CD14-positive monocyte (primary cell): ENCODE data around the gene TBC1D8B. TPM values are rescaled to one million over a fixed set of nuclear protein-coding genes. Genes with fewer than 3 reads are reported as not detected.

Experiments used
- DNase-seq, 3 donors: peaks; one replicate each; pipeline ENCODE4 v3.0.0-alpha.2; 2011 to 2022
- H2AFZ ChIP-seq: 2 replicates; pipeline ENCODE4 v1.6.0; 2012; ENCODE audit warnings: mild to moderate bottlenecking, low read depth, low read length, inconsistent platforms; ENCODE audit not compliant: insufficient read depth, poor library complexity, severe bottlenecking
- H3K27ac ChIP-seq, 2 donors: 1 replicate in 1 of 2; 2 replicates in 1 of 2; pipeline ENCODE4 v1.5.1; 2012 to 2013; ENCODE audit warnings: low read length in 2 of 2, control low read depth in 1 of 2, inconsistent platforms in 1 of 2, low read depth in 1 of 2, mild to moderate bottlenecking in 1 of 2
- H3K27me3 ChIP-seq, 2 donors: one replicate each; pipeline versions ENCODE4 v1.6.0 to v1.6.1; 2011 to 2013; ENCODE audit warnings: low read length in 2 of 2; ENCODE audit not compliant: control insufficient read depth in 2 of 2, insufficient read depth in 2 of 2
- H3K36me3 ChIP-seq, 2 donors: replicated peaks in 1 of 2; 1 replicate in 1 of 2; 2 replicates in 1 of 2; pipeline versions ENCODE4 v1.5.1 to v1.6.1; 2012 to 2013; ENCODE audit warnings: low read length in 2 of 2, control low read depth in 1 of 2, inconsistent platforms in 1 of 2, mild to moderate bottlenecking in 1 of 2; ENCODE audit not compliant: insufficient read depth in 2 of 2, control insufficient read depth in 1 of 2
- H3K4me1 ChIP-seq, 2 donors: 1 replicate in 1 of 2; 2 replicates in 1 of 2; pipeline versions ENCODE4 v1.5.1 to v1.6.1; 2012 to 2013; ENCODE audit warnings: low read length in 2 of 2, control low read depth in 1 of 2, inconsistent platforms in 1 of 2, mild to moderate bottlenecking in 1 of 2, moderate library complexity in 1 of 2; ENCODE audit not compliant: insufficient read depth in 2 of 2, control insufficient read depth in 1 of 2
- H3K4me2 ChIP-seq: replicated peaks from 2 replicates; pipeline ENCODE3; 2012; ENCODE audit warnings: low read length, moderate library complexity, mild to moderate bottlenecking; ENCODE audit not compliant: poor library complexity, severe bottlenecking; ENCODE audit errors: extremely low read depth
- H3K4me3 ChIP-seq, 3 experiments: fragments of 200-600 bp in 1 of 3; sonication (generic) in 1 of 3; replicated peaks in 1 of 3; 1 replicate in 2 of 3; 2 replicates in 1 of 3; pipeline ENCODE4 v1.5.1; 2011 to 2013; ENCODE audit warnings: low read length in 3 of 3, mild to moderate bottlenecking in 3 of 3, control low read depth in 2 of 3, low read depth in 2 of 3, inconsistent platforms in 1 of 3, moderate library complexity in 1 of 3
- H3K79me2 ChIP-seq: 2 replicates; pipeline ENCODE4 v1.6.0; 2012; ENCODE audit warnings: mild to moderate bottlenecking, control low read depth, inconsistent platforms, low read length, moderate library complexity; ENCODE audit not compliant: insufficient read depth
- H3K9ac ChIP-seq: 2 replicates; pipeline ENCODE4 v1.6.0; 2017; ENCODE audit warnings: low read length, mild to moderate bottlenecking; ENCODE audit not compliant: insufficient read depth, poor library complexity, severe bottlenecking
- H3K9me3 ChIP-seq, 2 donors: replicated peaks in 1 of 2; 1 replicate in 1 of 2; 2 replicates in 1 of 2; pipeline versions ENCODE4 v1.5.1 to v1.6.1; 2012 to 2013; ENCODE audit warnings: low read length in 2 of 2, control low read depth in 1 of 2; ENCODE audit not compliant: control insufficient read depth in 1 of 2, insufficient read depth in 1 of 2
- H4K20me1 ChIP-seq: 2 replicates; pipeline ENCODE4 v1.6.0; 2012; ENCODE audit warnings: mild to moderate bottlenecking, low read length, control low read depth, moderate library complexity; ENCODE audit not compliant: insufficient read depth
- H3K27ac Mint-ChIP-seq, 7 donors: one replicate each; pipeline ENCODE4 v1.8.0; 2020; ENCODE audit warnings: mild to moderate bottlenecking in 7 of 7, mixed read lengths in 7 of 7, moderate library complexity in 6 of 7, inconsistent platforms in 2 of 7
- H3K27me3 Mint-ChIP-seq, 3 donors: one replicate each; pipeline ENCODE4 v1.8.0; 2021 to 2022; ENCODE audit warnings: low read depth in 3 of 3, mild to moderate bottlenecking in 3 of 3, mixed read lengths in 3 of 3, moderate library complexity in 3 of 3, inconsistent platforms in 1 of 3
- H3K36me3 Mint-ChIP-seq, 2 donors: one replicate each; pipeline ENCODE4 v1.8.0; 2020; ENCODE audit warnings: mixed read lengths in 2 of 2, inconsistent platforms in 1 of 2, mild to moderate bottlenecking in 1 of 2
- H3K4me1 Mint-ChIP-seq: one replicate; pipeline ENCODE4 v1.8.0; 2020; ENCODE audit warnings: mild to moderate bottlenecking, mixed read lengths
- H3K4me3 Mint-ChIP-seq, 2 donors: one replicate each; pipeline ENCODE4 v1.8.0; 2020; ENCODE audit warnings: mild to moderate bottlenecking in 2 of 2, mixed read lengths in 2 of 2, moderate library complexity in 1 of 2
- H3K9me3 Mint-ChIP-seq, 7 donors: one replicate each; pipeline ENCODE4 v1.8.0; 2020 to 2022; ENCODE audit warnings: mixed read lengths in 7 of 7, mild to moderate bottlenecking in 6 of 7, moderate library complexity in 6 of 7, inconsistent platforms in 2 of 7
- CTCF ChIP-seq: fragments of 200-600 bp; IDR thresholded peaks from one replicate; pipeline ENCODE4 v1.8.0; 2022; ENCODE audit warnings: antibody characterized with exemption, mild to moderate bottlenecking
- WGBS: methylation state at CpG from one replicate; pipeline ENCODE4 v1.1.5; 2013; ENCODE audit warnings: missing lambda C conversion rate; ENCODE audit not compliant: insufficient coverage; 5-methylcytosine and 5-hydroxymethylcytosine counted together
- intact Hi-C, 2 donors: fragments of 100-400 bp; cut with micrococcal nuclease; formaldehyde crosslinking; loops; one replicate each; pipeline versions ENCODE4 v1.15.0 to v1.15.1; 2023
- polyA plus RNA-seq, 3 donors: library from polyadenylated mRNA; depleted of rRNA in 1 of 3; unstranded in 2 of 3; stranded (reverse) in 1 of 3; fragments of 300-500 nt in 2 of 3; fragments of >200 nt in 1 of 3; fragmentation: Illumina TruSeq in 2 of 3; gene quantifications; 1 replicate in 2 of 3; 2 replicates in 1 of 3; pipeline ENCODE4 v1.2.3, GENCODE V29; 2012 to 2021

The TBC1D8B gene
- polyA plus RNA-seq, 3 donors = 0.15 to 0.16 (median 0.16) TPM

- TF ChIP-seq CTCF = no peak
- Histone ChIP-seq H3K9ac (no peak overlapping the region), H3K79me2 (no peaks in the 10 kb centered on the region), H3K4me2 (no peak overlapping the region), H3K27me3 (no peaks in the 10 kb centered on the region), H3K4me1 (no peaks in the 10 kb centered on the region), H3K4me3 (no peak overlapping the region), H3K9me3 (no peaks in the 10 kb centered on the region), H3K27ac (no peak overlapping the region), H4K20me1 (no peaks in the 10 kb centered on the region), H3K36me3 (no peaks in the 10 kb centered on the region), H2AFZ (no peak overlapping the region)
- DNase-seq = no peak
- H3K9me3 Mint-ChIP-seq = peaks cover 0 to 2% (median 0%) of the 10 kb centered on the region in 7 donors
- no peaks in the 10 kb centered on the region for H3K4me1 Mint-ChIP-seq
- no CpG with 5 or more reads among the region's 3 CpGs for WGBS
- intact Hi-C loops = no loop called here
- H3K27me3 Mint-ChIP-seq = peaks cover 1 to 2% (median 1%) of the 10 kb centered on the region in 3 donors
- no peak overlapping the region for H3K27ac Mint-ChIP-seq
- no peaks in the 10 kb centered on the region for H3K36me3 Mint-ChIP-seq
- no peak overlapping the region for H3K4me3 Mint-ChIP-seq
Measured at GRCh38 chrX:106901341-106901740, 98.9 kb downstream of the TBC1D8B start.

- Mint-ChIP-seq H3K27ac (no peak overlapping the region), H3K4me3 (no peak overlapping the region), H3K36me3 (no peaks in the 10 kb centered on the region), H3K4me1 (no peaks in the 10 kb centered on the region), H3K9me3 (peaks cover 0 to 2% (median 0%) of the 10 kb centered on the region in 7 donors), H3K27me3 (peaks cover 0 to 3% (median 2%) of the 10 kb centered on the region in 3 donors)
- no peaks in the 10 kb centered on the region for H3K36me3 ChIP-seq
- H4K20me1 ChIP-seq = no peaks in the 10 kb centered on the region
- intact Hi-C loops = no loop called here
- no peaks in the 10 kb centered on the region for H3K9me3 ChIP-seq
- H3K4me1 ChIP-seq = no peaks in the 10 kb centered on the region
- H2AFZ ChIP-seq = no peak overlapping the region
- no peak overlapping the region for H3K4me3 ChIP-seq
- H3K79me2 ChIP-seq = no peaks in the 10 kb centered on the region
- no CpG with 5 or more reads among the region's 4 CpGs for WGBS
- no peak overlapping the region for H3K9ac ChIP-seq
- no peaks in the 10 kb centered on the region for H3K27me3 ChIP-seq
- no peak for DNase-seq
- no peak overlapping the region for H3K27ac ChIP-seq
- H3K4me2 ChIP-seq = no peak overlapping the region
- TF ChIP-seq CTCF = no peak
Measured at GRCh38 chrX:106901781-106902219, 99.3 kb downstream of the TBC1D8B start.
